Left lung (tissue), 10 donors: ENCODE data around the gene C1D. TPM values are rescaled to one million over a fixed set of nuclear protein-coding genes. Genes with fewer than 3 reads are reported as not detected.

ENCODE experiments used
- ATAC-seq: fragments of 200-7000 bp; cut with Tn5 transposase; one replicate; pipeline ENCODE4 v1.9.1; 2020; ENCODE audit warnings: moderate library complexity
- DNase-seq, 4 donors: peaks; one replicate each; pipeline ENCODE4 v3.0.0-alpha.2; 2013 to 2020
- H3K27ac ChIP-seq, 2 donors: fragments of 200-600 bp; sonication (generic) in 1 of 2; one replicate each; pipeline versions ENCODE4 v1.5.0 to v1.8.0; 2020 to 2021
- H3K27me3 ChIP-seq, 2 donors: fragments of 200-600 bp; sonication (generic) in 1 of 2; one replicate each; pipeline versions ENCODE4 v1.5.0 to v1.8.0; 2020 to 2021
- H3K36me3 ChIP-seq, 2 donors: fragments of 200-600 bp; sonication (generic) in 1 of 2; one replicate each; pipeline versions ENCODE4 v1.5.0 to v1.8.0; 2020 to 2021
- H3K4me1 ChIP-seq, 2 donors: fragments of 200-600 bp; one replicate each; pipeline ENCODE4 v1.8.0; 2021
- H3K4me3 ChIP-seq, 2 donors: fragments of 200-600 bp; sonication (generic) in 1 of 2; one replicate each; pipeline versions ENCODE4 v1.5.0 to v1.8.0; 2020 to 2021; ENCODE audit warnings: mild to moderate bottlenecking in 1 of 2
- H3K9me3 ChIP-seq, 2 donors: fragments of 200-600 bp; sonication (generic) in 1 of 2; one replicate each; pipeline versions ENCODE4 v1.5.0 to v1.8.0; 2020 to 2021
- CTCF ChIP-seq, 2 donors: fragments of 200-600 bp; sonication (generic) in 1 of 2; IDR thresholded peaks; one replicate each; pipeline versions ENCODE4 v1.5.0 to v1.8.0; 2021; ENCODE audit warnings: antibody characterized with exemption in 2 of 2
- intact Hi-C, 2 donors: fragments of 100-400 bp; cut with DNase I; formaldehyde crosslinking; loops; one replicate each; pipeline versions ENCODE4 v1.11.2 to v1.14.2; 2022
- polyA plus RNA-seq, 6 donors: library from polyadenylated mRNA; unstranded; fragments of 120-200 nt; gene quantifications; one replicate each; pipeline ENCODE4 v1.2.1, GENCODE V29; 2013; ENCODE audit not compliant: insufficient read length in 6 of 6
- total RNA-seq, 2 donors: library from RNA; stranded (reverse); fragmentation: NEBNext Ultra II Directional; extraction: Animal tissue kit (Norgen Biotek cat#: 25700); gene quantifications; one replicate each; pipeline ENCODE4 v1.2.1, GENCODE V29; 2021
- donor health status: DM: no; HTN: yes; CAD: no.
- donor health status: DM: no; HTN: no; CAD: no.

C1D gene
- total and polyA plus RNA-seq, 8 donors: 21.0 to 43.4 (median 38.4) TPM

DNA sequence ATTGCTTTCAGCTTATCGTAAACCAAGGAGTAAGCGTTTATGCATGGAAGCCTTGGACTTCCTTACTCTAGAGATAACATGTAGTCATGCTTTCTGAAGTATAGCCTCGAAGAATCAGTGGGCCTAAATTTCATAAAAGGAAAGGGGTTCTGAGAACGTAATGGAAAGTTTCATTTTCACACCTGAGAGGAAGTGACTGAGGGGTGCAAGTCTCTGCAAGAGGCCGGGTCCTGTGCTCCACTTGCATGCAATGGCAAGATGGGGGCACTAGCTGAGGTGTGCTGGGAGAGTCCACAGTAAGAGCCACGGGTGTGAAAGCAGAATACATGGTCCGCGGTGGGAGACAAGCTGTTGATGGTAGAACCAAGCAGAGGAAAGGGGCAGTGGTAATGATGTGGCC, 36.5 kb upstream of the C1D start:
- Histone ChIP-seq H3K36me3 (no peaks in the 10 kb centered on the region), H3K4me1 (no peaks in the 10 kb centered on the region), H3K4me3 (no peak overlapping the region), H3K27me3 (no peaks in the 10 kb centered on the region), H3K9me3 (no peaks in the 10 kb centered on the region), H3K27ac (no peak overlapping the region)
- ATAC-seq: no peak
- intact Hi-C loops: no loop called here
- TF ChIP-seq CTCF (IDR thresholded peaks at IDR 0.05): no peak
- DNase-seq: no peak

DNA sequence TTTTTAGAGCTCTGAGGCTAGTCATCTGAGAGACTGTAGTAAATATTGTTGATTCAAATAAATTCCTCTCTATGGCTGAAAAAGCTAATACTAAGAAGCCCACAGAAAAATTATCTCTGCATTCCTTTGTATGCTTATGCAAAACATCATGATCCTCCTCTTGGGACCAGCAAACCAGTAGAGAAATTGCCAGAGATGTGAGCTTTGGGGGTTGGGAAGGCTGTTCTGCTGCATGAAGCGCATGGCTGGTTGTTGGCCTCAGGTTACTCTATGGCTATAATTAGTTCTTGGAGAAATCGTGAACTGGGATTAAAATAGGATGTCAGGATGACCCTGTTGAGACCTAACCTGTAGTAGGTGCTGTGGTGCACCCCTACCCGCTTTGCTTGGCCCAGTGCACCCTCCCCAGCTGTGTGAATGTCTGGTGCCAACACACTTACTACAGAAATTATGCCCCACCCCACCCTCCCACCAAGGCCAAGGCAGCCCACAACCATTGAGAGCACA, 35.5 kb upstream of the C1D start:
- H3K36me3 ChIP-seq: no peaks in the 10 kb centered on the region
- no peaks in the 10 kb centered on the region for H3K27me3 ChIP-seq
- no peaks in the 10 kb centered on the region for H3K9me3 ChIP-seq
- H3K4me3 ChIP-seq: no peak overlapping the region
- H3K4me1 ChIP-seq: no peaks in the 10 kb centered on the region
- DNase-seq: no peak
- ATAC-seq: no peak
- H3K27ac ChIP-seq: no peak overlapping the region
- TF ChIP-seq CTCF (IDR thresholded peaks at IDR 0.05): no peak
- intact Hi-C loops: no loop called here

- TF ChIP-seq CTCF (IDR thresholded peaks at IDR 0.05): no peak
- no peaks in the 10 kb centered on the region for H3K27me3 ChIP-seq
- H3K27ac ChIP-seq: no peak overlapping the region
- H3K36me3 ChIP-seq: no peaks in the 10 kb centered on the region
- H3K4me1 ChIP-seq: no peaks in the 10 kb centered on the region
- intact Hi-C loops: no loop called here
- no peak for ATAC-seq
- DNase-seq: no peak
- no peak overlapping the region for H3K4me3 ChIP-seq
- H3K9me3 ChIP-seq: no peaks in the 10 kb centered on the region
Observed at GRCh38 chr2:68094111-68094510, 31.3 kb upstream of the C1D start.

DNA sequence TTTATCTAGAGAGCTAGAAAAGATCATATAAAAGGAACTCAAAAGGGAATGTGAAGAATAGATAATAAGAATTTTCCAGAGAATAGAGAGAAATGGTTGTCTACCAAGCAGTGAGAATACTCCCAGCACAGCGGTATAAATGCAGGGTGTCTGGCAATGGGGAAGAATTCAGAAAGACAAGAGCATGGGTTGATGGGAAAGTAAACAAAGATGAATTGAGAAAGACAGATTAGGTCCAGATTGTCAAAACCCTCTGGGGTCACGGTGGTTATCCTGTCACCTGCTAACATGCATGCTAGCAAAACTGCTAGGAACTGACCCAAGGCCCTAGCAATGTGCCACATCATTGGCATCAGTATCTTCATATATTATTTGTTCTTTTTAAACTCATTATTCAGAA, 30.8 kb upstream of the C1D start:
- Histone ChIP-seq H3K4me3 (no peak overlapping the region), H3K27me3 (no peaks in the 10 kb centered on the region), H3K36me3 (no peaks in the 10 kb centered on the region), H3K4me1 (no peaks in the 10 kb centered on the region), H3K27ac (no peak overlapping the region), H3K9me3 (no peaks in the 10 kb centered on the region)
- TF ChIP-seq CTCF (IDR thresholded peaks at IDR 0.05): no peak
- DNase-seq: no peak
- ATAC-seq: no peak
- intact Hi-C loops: no loop called here

DNA sequence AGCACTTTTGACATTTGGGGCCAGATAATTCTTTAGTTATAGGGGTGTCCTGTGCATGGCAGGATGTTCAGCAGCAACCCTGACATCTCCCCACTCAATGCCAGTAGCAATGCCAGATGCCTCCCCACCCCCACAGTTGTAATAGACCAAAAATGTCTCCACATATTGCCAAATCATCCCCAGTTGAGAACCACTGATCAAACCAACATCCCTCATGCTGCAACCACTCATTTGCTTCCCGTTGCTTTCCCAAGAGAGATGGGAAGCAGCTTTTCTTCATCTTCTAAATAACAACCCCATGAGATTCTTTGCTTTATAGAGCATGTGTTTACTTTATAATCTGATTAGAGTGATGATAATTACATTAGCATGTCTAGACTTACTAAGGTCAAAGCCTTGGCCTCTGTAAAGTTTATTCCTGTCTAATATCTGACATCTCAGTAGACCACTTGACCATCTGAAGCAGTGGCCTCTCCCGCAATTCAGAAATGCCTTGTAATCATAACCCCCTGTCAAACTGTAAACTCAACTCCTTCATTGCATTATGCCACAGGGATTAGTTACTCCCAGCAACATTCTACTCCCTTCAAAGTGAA, 28.7 kb upstream of the C1D start:
- H3K9me3 ChIP-seq: no peaks in the 10 kb centered on the region
- no peak for TF ChIP-seq CTCF (IDR thresholded peaks at IDR 0.05)
- no peaks in the 10 kb centered on the region for H3K36me3 ChIP-seq
- no peaks in the 10 kb centered on the region for H3K27me3 ChIP-seq
- ATAC-seq (no peak), DNase-seq (no peak)
- H3K27ac ChIP-seq: no peak overlapping the region
- H3K4me1 ChIP-seq: no peaks in the 10 kb centered on the region
- intact Hi-C loops: no loop called here
- no peak overlapping the region for H3K4me3 ChIP-seq
